ENCODE data around the gene NCR1. TPM values are rescaled to one million over a fixed set of nuclear protein-coding genes. Genes with fewer than 3 reads are reported as not detected.

NCR1 gene
- total RNA-seq, 1 experiment from 2014 or later = 4.3 TPM

DNA sequence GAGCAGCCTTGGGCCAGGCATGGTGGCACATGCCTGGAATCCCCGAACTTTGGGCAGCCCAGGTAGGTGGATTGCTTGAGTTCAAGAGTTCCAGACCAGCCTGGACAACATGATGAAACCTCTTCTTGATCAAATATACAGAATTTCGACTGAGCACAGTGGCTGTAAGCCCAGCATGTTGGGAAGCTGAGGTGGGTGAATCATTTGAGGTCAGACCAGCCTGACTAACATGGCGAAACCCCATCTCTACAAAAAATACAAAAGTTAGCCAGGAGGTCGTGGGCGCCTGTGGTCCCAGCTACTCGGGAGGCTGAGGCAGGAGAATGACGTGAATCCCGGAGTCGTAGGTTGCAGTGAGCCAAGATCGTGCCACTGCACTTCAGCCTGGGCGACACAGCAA lies 49.4 kb downstream of the NCR1 start:
- Mint-ChIP-seq H3K9me3 (no peaks in the 10 kb centered on the region), H3K4me3 (no peak overlapping the region), H3K4me1 (peaks cover 20% of the 10 kb centered on the region), H3K36me3 (no peaks in the 10 kb centered on the region), H3K27me3 (ENCODE audit: low read depth) (no peaks in the 10 kb centered on the region), H3K27ac (no peak overlapping the region)
- POLR2A ChIA-PET = no interaction called here
- DNase-seq (ENCODE audit: low spot score) (no peak), ATAC-seq (no peak)
- CTCF ChIA-PET = interaction anchor here (0.6 to 1.2 kb wide), 2 partner anchors 191 to 259 kb away, joined by 3 read pairs; no protein-coding TSS in a partner anchor
- TF ChIP-seq ZNF121 (CRISPR knock-in tag; IDR thresholded peaks at IDR 0.05) (no peak), ZNF512 (CRISPR knock-in tag; IDR thresholded peaks at IDR 0.05; ENCODE audit: borderline replicate concordance) (no peak), CDX4 (CRISPR knock-in tag; IDR thresholded peaks at IDR 0.05; ENCODE audit: borderline replicate concordance) (no peak), CREM (CRISPR knock-in tag; IDR thresholded peaks at IDR 0.05) (no peak), TP53 (CRISPR knock-in tag; IDR thresholded peaks at IDR 0.05) (no peak), ZNF671 (CRISPR knock-in tag; IDR thresholded peaks at IDR 0.05) (no peak), PRDM15 (CRISPR knock-in tag; IDR thresholded peaks at IDR 0.05) (no peak), ELF4 (CRISPR knock-in tag; IDR thresholded peaks at IDR 0.05; ENCODE audit: low read depth) (no peak), E2F4 (CRISPR knock-in tag; IDR thresholded peaks at IDR 0.05; ENCODE audit: borderline replicate concordance, low read depth) (no peak)
- TF ChIP-seq, protein P1, sequence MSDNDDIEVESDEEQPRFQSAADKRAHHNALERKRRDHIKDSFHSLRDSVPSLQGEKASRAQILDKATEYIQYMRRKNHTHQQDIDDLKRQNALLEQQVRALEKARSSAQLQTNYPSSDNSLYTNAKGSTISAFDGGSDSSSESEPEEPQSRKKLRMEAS (CRISPR knock-in tag; IDR thresholded peaks at IDR 0.05) = no peak

GRCh38 chr19:54959840-54960239 lies 53.9 kb downstream of the NCR1 start:
- CTCF ChIA-PET = no interaction called here
- H3K4me1 Mint-ChIP-seq = 0 out of 2 replicates have a peak, but pooled peaks cover 2% of the 10 kb centered on the region

More at GRCh38 chr19:54959840-54960239, 53.9 kb downstream of the NCR1 start:
- H3K27me3 Mint-ChIP-seq (ENCODE audit: low read depth) = no peaks in the 10 kb centered on the region
- ATAC-seq = no peak
- POLR2A ChIA-PET = interaction anchor here (1.0 kb wide), 1 partner anchor 9 kb away, joined by 4 read pairs; no protein-coding TSS in a partner anchor
- no peak overlapping the region for H3K27ac Mint-ChIP-seq
- DNase-seq (ENCODE audit: low spot score) = no peak
- no peaks in the 10 kb centered on the region for H3K9me3 Mint-ChIP-seq
- TF ChIP-seq, protein P1 (CRISPR knock-in tag; IDR thresholded peaks at IDR 0.05) = no peak
- TF ChIP-seq E2F4 (CRISPR knock-in tag; IDR thresholded peaks at IDR 0.05; ENCODE audit: borderline replicate concordance, low read depth) = no peak
- TF ChIP-seq ZNF317 (CRISPR knock-in tag; IDR thresholded peaks at IDR 0.05; ENCODE audit: borderline replicate concordance, low read depth) = no peak
- TF ChIP-seq GRHL2 (CRISPR knock-in tag; IDR thresholded peaks at IDR 0.05; ENCODE audit: insufficient replicate concordance, severe bottlenecking) = no peak
- TF ChIP-seq ZNF121 (CRISPR knock-in tag; IDR thresholded peaks at IDR 0.05) = no peak
- no peak overlapping the region for H3K4me3 Mint-ChIP-seq
- no peaks in the 10 kb centered on the region for H3K36me3 Mint-ChIP-seq

Other genes with a start within 250 kb of the NCR1 start
- not detected in 3 replicates for gene LILRB4, start 243.2 kb upstream of the NCR1 start, total RNA-seq (2021)
- gene KIR3DL3, start 181.7 kb upstream of the NCR1 start, total RNA-seq (2021) = not detected in 3 replicates
- not detected in 3 replicates for gene KIR2DL3, start 167.6 kb upstream of the NCR1 start, total RNA-seq (2021)
- gene KIR2DL1, start 136.4 kb upstream of the NCR1 start, total RNA-seq (2021) = not detected in 3 replicates
- gene KIR2DL4, start 102.5 kb upstream of the NCR1 start, total RNA-seq (2021) = not detected in 3 replicates
- gene KIR3DL1, start 89.7 kb upstream of the NCR1 start, total RNA-seq (2021) = not detected in 3 replicates
- gene KIR2DS4, start 73.5 kb upstream of the NCR1 start, total RNA-seq (2021) = not detected in 3 replicates
- gene KIR3DL2, start 55.7 kb upstream of the NCR1 start, total RNA-seq (2021) = not detected in 3 replicates
- 0.22 to 0.39 TPM in 2 of 3 replicates, not detected in the other for gene FCAR, start 31.9 kb upstream of the NCR1 start, total RNA-seq (2021)
- 4.1 to 6.8 TPM (median 5.0 TPM) in 3 replicates for gene NLRP7, start 41.4 kb downstream of the NCR1 start, total RNA-seq (2021)
- 3.0 to 3.7 TPM (median 3.4 TPM) in 3 replicates for gene NLRP2, start 60.2 kb downstream of the NCR1 start, total RNA-seq (2021)
- gene GP6, start 132.1 kb downstream of the NCR1 start, total RNA-seq (2021) = 0.41 to 1.1 TPM (median 0.61 TPM) in 3 replicates
- gene RDH13, start 157.0 kb downstream of the NCR1 start, total RNA-seq (2021) = 35.3 to 39.5 TPM (median 38.4 TPM) in 3 replicates
- gene EPS8L1, start 169.7 kb downstream of the NCR1 start, total RNA-seq (2021) = 38.9 to 43.8 TPM (median 42.8 TPM) in 3 replicates
- gene PPP1R12C, start 211.5 kb downstream of the NCR1 start, total RNA-seq (2021) = 88.4 to 99.3 TPM (median 92.3 TPM) in 3 replicates
- gene TNNT1, start 243.1 kb downstream of the NCR1 start, total RNA-seq (2021) = 50.6 to 127 TPM (median 108 TPM) in 3 replicates

All from WTC11 (cell line).